DOHH2 (cell line): ENCODE results near the gene CHKB.

Experiments
- CTCF ChIP-seq: fragments of 200-600 bp; sonication (generic); IDR thresholded peaks from one replicate; pipeline ENCODE4 v1.5.1; 2014; ENCODE audit warnings: antibody characterized with exemption, mild to moderate bottlenecking, low read depth, low read length; ENCODE audit not compliant: poor library complexity, severe bottlenecking
- EZH2phosphoT487 ChIP-seq: fragments of 200-600 bp; sonication (generic); IDR thresholded peaks from 2 replicates; pipeline ENCODE4 v1.6.1; 2017; ENCODE audit warnings: borderline replicate concordance, mild to moderate bottlenecking, antibody characterized with exemption, low read length, moderate library complexity, mixed read lengths

DNA sequence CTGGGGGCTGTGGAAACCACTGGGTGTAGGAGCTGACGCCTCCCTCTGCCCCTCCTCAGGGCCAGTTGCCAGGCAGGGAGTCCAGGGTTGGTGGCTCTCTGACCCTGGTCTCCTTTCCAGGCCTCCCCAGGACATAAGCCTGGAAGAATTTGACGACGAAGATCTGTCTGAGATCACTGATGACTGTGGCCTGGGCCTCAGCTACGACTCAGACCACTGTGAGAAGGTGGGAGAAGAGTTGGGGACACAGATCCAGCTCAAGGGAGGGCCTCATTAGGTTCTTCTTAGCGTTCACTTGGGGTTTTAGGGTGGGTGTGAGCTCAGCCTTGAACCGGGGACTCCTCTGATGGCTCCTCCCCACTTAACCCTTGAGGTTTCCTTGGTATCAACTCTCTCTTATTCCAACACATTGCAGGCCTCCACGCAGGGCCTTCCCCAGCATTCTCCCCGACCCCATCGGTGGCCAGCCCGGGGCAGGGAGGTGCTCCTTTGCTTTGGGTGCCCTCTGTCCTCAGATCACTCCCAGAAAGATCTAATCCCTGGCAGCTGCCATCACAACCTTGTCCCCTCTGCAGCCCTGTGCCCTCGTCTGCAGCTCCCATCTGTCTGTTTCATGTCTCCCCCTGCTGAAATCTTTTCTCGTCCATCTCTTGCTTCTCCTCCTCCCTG is 19.2 kb upstream of the CHKB start:
- TF ChIP-seq CTCF (no peak), EZH2phosphoT487 (no peak)
